Eye (tissue), 1 donor: ENCODE results near the gene SNAPIN.
A peak's percentile ranks its signal among the peaks of the same experiment; 100 is the strongest.
"Not testable (repeated sequence)": the region's sequence is repeated elsewhere in the genome, so short reads cannot be mapped to it uniquely, and the experiment has no call there.

ENCODE experiments used
- DNase-seq: peaks from one replicate; pipeline ENCODE4 v3.0.0-alpha.2; 2015

The SNAPIN gene

DNA sequence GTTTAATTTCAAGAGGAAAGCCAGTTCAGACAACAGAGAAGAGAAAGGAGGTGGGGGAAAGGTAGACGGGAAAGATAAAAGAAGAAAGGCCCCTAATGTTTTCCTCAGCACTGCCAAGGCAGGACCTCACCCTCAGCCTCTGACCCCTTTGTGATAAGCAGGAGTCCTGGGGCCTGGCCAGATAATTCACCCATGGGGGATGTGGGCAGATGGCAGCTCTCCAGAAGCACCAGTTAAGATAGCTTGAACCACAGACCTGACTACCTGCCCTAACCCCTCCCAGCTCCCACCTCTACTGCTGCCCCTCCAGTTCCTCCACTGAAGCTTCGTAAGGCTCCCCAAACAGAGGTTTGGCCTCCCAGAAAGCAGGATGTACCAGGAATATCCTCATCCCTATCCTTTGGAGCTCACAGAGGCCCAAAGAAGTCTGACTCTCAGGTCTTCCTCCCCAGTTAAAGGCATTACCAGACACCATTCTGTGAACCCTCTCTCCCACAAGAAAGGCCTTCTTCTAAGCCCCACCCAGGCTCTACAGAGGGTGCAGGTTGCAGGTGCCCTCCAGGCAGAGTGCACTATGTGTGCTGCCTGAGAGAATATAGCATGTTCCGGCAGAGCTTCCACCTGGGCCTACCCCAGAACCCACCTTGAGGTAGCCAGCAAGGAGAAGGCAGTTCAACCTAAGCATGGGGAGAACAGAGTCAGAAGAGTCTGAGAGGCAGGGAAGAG is 9.2 kb upstream of the SNAPIN start:
- DNase-seq, result no peak

DNA sequence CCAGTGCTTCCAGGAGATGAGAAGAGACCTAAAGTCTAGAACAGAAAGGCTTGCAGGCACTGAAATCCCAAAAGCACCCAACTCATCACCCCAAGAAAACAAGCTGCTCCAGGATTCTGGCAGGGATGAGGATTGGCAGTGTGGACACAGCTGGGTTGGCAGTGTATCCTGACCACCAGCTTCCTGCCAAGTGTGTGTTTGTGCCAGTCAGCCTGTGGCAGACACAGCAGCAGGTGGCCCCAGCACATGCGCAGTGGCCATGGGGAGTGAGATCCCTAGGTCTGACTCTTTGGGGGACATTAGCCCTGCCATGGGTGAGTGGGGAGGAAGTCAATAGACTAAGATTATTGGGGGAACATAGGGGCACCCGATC is 8.7 kb upstream of the SNAPIN start:
- no peak for DNase-seq

DNA sequence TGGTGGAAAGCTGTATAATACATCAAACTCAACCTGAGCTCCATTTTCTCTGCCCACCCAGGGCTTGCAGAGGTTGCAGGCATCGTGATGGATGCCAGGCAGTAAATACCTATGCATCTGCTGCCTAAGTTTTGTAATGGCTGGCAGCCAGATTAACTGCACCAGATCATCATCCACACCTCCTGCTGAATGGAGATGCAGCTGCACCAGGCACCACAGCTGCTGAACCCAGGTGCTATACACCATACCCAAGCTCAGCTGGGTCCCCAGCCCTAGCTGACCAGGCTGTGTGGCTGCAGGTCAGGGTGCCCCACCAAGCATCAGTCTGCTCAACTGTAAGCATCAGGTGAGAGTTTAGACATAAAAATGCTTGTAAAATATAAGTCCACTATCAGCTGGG is 6.7 kb upstream of the SNAPIN start:
- DNase-seq, result no peak

DNA sequence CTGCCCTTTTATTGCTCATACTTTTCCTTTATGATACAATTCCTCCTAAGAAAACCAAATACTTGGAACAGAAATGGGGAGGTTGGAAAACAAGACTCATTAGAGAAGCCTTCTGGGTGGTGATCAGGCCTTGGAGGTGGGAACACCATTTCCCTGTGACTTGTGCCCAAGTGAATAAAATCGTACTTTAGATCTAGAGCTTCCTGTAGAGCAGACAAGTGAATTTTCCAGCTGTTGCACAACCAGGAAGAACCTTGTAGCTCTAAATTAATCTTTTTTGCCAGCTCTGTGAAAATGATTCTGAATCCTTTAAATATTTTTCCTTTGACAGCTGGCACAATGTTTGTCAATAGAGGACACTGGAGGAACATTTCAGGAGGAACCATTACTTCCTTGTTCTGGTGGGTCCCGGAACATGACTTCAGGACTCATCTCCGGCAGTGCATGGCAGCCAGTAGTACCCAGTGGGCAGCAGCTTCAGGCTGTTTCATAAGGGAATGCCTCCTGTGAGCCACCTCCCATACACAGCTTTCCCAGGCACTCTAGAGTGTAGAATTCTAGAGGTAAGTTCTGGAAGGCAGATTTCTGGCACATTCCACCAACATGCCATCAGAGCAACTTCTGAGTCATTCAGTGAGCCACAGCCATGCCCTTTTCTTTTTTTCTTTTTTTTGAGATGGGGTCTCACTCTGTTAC is 5.5 kb upstream of the SNAPIN start:
- no peak for DNase-seq

DNA sequence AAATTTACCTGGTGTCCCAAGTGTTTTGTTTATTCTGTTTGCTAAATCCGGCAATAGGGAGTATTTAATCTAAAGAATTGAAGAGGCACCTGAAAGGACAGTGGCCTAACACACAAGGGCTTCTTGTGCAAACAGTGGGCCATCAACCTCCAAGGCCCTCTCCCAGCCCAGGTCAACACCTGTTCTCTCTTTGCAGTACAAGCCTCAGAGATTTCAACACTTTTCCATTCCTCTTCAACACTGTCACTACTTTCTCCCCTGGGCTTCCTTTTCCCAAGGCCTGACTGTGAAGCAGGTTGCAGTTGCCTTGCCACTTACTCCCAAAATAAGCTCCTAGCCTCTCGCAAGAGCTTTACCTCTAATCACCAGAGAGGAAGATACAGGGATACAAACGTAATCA is 3.2 kb upstream of the SNAPIN start:
- DNase-seq, result no peak

DNA sequence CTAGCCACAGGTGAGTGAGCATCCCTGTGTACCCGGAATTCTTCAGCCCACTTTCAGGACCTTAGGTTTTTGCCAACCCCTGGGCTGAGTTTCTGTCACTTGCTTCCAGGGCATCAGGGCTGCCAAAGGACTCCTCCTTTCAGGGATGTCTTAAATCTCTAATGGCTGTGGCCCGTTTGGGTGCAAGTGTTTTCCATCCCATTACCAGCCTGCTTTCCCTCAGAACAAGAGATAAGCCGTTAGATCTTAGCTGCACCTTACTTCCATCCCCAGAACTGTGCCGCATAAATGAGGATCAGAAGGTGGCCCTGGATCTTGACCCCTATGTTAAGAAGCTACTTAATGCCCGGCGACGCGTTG is 652 bp downstream of the SNAPIN start:
- DNase-seq, result no peak

DNA sequence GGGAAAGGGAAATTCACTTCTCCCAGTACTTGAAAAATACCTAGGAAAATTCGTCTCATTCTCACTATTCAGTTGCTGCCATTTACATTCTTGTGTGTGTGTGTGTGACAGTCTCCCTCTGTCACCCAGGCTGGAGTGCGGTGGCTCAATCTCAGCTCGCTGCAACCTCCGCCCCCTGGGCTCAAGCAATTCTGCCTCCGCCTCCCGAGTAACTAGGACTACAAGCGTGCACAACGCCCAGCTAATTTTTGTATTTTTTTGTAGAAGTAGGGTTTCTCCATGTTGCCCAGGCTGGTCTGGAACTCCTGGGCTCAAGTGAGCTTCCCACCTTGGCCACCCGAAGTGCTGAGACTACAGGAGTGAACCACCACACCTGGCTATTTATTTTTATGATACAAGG is 1.2 kb downstream of the SNAPIN start:
- DNase-seq, result no peak

DNA sequence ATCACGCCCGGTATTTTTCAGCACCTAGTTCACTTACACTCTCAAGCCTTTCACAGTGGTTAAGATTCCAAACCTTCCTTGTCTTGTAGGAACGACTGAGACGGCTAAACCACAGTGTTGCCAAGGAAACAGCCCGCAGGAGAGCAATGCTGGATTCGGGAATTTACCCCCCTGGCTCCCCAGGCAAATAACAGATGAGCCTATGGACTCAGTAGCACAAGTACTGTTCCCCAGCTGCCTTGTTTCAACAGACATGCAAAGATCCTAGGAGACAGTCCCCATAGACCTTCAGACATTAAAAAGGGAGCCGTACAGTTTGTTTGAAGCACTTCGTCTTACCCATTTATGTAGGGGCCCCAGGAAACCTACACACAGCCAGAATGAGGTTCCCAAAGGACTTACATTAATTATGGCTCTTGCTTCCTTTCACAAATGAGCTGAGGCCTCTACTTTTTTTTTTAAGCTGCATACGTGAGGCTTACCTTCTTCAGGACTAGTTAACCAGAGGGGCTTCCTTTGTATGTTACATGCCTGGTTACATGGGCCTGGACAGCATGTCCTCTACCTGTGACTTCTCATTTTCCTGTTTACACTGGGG is 2.7 kb downstream of the SNAPIN start:
- no peak for DNase-seq

DNA sequence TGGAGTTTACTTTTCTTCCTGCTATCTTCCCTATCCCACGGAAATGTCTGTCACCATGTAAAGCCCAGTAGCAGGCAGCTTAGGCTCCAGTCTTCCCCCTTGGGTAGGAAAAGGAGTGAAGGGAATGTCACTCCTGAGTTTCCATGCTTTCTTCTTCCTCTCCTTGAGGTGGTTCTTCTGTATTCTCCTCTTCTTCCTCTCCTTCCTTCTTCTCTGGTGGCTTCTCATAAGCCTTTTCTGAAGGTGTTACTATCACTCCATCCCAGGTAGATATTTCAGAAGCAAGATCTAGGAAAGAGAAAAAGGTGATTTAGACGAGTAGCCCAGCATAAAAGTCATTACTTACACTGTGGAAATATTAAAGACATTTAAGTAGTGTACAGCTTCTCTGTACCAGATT is 3.8 kb downstream of the SNAPIN start:
- no peak for DNase-seq

DNA sequence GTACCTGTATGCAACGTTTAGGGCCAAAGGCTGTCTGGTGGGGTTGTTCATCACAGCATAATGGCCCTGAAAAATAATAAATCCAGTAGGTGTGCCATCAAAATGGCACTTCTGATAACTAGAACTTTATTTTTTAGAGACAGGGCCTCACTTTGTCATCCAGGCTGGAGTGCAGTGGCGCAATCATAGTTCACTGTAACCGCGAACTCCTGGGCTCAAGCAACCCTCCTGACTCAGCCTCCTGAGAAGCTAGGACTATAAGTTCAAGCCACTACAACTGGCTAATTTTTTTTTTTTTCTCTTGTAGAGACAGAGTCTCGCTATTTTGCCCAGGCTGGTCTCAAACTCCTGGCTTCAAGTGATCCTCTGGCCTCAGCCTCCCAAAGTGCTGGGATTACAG is 4.7 kb downstream of the SNAPIN start:
- no peak for DNase-seq

DNA sequence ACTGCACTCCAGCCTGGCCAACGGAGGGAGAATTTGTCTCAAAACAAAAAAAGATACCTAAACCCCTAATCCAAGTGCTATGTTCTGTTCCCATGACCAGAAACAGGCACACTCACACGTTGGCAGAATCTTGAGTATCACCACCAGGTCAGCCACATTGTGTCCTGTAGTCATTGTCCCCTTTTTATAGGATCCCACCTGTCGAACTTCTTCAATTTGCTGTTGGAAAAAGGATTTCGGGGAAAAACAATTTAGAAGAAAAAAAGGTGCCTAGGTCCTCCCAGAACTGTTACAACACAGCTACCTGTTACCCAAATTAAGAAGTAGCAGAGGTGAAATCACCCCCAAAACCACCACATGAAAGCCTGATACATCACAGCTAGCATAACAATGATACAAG is 8.9 kb downstream of the SNAPIN start:
- no peak for DNase-seq

DNA sequence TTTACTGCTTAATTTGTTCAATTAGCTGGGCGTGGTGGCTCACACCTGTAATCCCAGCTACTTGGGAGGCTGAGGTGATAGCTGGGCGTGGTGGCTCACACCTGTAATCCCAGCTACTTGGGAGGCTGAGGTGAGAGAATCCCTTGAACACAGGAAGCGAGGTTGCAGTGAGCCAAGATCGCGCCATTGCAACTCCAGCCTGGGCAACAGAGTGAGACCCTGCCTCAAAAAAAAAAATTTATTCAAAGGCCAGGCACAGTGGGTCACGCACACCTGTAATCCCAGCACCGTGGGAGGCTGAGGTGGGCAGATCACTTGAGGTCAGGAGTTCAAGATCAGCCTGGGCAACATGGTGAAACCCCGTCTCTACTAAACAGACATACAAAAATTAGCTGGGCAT is 10.2 kb downstream of the SNAPIN start:
- not testable (repeated sequence) for DNase-seq

DNA sequence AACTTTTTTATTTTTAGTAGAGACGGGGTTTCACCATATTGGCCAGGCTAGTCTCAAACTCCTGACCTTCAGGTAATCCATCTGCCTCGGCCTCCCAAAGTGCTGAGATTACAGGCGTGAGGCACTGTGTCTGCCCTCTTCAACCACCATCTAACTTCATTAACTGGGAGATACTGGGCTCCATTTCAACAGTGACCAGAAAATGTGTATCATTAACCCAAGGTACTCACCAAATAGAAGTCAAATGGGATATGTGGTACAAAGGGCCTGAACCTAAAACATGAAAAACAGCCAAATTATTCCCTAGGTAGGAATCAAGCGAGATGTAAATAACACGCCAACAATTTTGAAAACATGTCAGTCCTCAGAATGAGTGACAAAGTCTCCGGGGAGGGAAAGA is 11.1 kb downstream of the SNAPIN start:
- no peak for DNase-seq

DNA sequence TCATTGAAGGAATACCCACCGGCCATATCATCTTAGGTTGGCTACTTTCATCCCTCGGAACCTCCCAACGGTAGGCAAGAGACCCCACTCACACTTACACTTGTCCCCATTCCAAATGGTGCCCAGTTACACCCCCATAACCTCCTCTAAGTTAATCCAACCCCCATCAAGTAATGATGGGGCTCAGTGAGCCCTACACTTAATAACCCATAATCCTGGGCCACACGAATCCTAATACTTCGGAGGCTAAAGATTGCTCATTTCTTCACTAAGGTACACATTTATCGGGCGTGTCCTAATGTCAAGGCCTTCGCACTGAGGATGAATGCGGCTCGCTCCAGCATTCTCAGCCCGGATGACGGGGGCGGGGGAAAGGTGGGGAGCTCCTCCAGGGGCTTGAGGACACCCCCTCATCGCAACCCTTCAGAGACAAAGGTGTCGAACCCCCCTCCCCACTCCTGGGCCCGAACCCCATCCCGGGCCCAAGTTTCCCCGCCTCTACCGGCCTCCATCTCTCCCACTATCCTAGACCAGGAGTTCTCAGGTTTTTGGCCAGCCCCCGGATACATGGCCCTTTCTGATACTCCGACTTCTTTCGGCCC is 11.9 kb downstream of the SNAPIN start:
- DNase-seq, result no peak

DNA sequence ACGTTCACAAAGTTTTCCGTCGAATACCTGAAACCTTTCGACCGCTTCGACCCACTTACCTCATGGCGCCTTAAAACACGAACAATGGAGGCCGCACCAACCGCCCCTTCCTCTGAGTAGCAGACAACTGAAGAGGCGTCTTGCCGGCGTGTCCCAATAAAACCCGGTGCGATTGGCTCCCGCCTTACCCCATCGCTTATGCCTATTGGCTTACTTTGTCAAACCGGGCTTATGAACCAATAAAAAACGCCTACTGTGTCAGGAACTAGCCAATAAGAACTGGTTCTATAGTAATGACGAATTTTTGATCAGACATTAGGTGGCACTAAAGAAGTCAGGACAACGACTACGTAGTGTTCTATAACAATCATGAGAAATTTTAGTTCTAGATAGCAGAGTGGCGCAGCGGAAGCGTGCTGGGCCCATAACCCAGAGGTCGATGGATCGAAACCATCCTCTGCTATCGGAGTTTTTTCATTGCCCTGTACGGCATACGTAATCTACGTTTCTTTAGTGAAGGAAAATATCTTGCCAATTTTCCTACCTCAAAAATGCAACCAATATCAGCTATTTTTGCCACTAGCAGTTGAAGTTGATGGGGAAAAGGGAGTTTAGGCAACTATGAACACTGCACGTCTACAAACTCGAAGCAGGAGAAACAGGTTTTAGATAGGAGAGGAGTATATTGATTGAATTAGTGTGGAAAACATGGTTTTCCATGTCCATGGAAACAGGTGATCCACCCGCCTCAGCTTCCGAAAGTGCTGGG is 12.5 kb downstream of the SNAPIN start, which contains the start of gene ILF2:
ILF2 (minus strand) TSS at position 135 of the 769 bp plus-strand sequence; CDS start at position 64, 71 bp downstream.
- DNase-seq, result peak; percentile 100

DNA sequence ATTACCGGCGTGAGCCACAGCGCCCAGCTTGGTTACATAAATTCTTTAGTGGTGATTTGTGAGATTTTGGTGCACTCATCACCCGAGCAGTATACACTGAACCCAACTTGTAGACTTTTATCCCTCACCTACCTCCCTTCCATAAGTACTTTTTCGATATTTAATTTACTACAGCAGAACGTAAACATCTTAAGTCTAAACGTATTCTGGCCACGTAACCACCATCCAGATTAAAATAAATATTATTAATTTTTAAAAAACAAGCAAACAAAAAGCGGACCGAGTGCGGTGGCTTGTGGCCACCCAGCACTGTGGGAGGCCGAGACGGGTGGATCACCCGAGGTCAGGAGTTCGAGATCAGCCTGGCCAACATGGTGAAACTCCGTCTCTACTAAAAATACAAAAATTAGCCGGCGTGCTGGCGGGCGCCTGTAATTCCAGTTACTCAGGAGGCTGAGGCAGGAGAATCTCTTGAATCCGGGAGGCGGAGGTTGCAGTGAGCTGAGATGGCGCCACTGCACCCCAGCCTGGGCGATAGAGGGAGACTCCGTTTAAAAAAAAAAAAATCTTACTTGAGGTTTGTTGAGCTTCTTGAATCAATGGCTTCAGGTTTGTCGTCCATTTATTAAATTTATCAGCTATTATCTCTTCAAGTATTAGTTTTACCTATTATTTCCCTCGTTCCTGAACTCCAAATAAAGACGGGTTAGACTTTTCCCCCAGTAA is 13.3 kb downstream of the SNAPIN start:
- DNase-seq, result not testable (repeated sequence)

DNA sequence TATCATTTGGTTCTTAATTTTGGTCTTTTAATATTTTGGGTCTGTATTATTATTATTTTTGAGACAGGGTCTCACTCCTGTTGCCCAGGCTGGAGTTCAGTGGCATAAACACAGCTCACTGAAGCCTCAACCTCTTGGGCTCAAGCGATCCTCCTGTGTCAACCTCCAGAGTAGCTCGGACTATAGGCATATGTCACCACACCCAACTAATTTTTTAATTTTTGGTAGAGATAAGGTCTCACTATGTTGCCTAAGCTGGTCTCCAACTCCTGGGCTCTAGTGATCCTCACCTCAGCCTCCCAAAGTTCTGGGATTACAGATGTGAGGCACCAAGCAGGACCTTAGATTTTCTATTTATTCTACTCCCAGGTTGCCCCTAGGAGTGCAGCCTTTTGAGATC is 15.0 kb downstream of the SNAPIN start:
- DNase-seq, result no peak

DNA sequence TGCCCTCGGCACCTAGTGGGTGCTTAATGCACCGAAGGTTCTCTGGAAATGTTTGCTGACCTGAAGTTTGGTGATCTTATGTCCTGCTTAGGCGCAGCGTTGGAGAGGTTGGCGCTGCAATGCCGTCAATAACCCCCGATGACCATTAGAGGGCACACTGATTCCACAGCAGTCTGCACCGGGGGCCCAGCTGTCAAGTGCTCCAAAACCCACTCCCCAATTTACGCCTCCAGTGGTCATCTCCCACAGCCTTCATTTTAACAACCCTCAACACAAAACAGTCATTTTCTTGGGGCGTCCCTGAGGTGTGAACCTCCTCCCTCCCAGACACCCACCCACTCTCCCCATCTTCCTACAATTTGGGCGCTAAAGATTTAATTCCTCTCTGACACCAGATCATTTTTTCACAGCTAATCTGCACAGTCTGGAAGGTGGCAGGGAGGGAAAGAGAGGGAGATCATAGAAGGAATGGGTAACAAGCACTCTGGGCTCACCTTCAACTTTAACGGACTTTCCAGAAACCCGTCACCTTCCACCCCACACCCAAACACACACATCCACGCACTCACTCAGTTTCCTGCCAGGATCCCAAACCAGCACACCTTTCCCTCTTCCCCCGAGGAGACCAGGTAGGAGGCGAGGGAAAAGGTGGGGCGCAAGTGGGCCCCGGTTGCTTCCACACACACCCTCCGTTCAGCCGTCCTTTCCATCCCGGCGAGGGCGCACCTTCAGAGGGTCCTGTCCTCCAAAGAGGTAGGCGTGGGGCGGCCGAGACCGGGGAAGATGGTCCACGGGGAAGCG is 19.4 kb downstream of the SNAPIN start:
- DNase-seq, result peak; percentile 85

DNA sequence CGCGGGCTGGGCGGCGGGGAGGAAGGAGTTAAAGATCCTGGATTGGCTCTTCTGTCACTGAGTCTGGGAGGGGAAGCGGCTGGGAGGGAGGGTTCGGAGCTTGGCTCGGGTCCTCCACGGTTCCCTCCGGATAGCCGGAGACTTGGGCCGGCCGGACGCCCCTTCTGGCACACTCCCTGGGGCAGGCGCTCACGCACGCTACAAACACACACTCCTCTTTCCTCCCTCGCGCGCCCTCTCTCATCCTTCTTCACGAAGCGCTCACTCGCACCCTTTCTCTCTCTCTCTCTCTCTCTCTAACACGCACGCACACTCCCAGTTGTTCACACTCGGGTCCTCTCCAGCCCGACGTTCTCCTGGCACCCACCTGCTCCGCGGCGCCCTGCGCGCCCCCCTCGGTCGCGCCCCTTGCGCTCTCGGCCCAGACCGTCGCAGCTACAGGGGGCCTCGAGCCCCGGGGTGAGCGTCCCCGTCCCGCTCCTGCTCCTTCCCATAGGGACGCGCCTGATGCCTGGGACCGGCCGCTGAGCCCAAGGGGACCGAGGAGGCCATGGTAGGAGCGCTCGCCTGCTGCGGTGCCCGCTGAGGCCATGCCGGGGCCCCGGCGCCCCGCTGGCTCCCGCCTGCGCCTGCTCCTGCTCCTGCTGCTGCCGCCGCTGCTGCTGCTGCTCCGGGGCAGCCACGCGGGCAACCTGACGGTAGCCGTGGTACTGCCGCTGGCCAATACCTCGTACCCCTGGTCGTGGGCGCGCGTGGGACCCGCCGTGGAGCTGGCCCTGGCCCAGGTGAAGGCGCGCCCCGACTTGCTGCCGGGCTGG is 20.2 kb downstream of the SNAPIN start, which contains the start of gene NPR1:
NPR1 (plus strand) TSS at position 170 of the 818 bp plus-strand sequence; CDS start at position 591, 421 bp downstream.
- DNase-seq, result peak; percentile 70

DNA sequence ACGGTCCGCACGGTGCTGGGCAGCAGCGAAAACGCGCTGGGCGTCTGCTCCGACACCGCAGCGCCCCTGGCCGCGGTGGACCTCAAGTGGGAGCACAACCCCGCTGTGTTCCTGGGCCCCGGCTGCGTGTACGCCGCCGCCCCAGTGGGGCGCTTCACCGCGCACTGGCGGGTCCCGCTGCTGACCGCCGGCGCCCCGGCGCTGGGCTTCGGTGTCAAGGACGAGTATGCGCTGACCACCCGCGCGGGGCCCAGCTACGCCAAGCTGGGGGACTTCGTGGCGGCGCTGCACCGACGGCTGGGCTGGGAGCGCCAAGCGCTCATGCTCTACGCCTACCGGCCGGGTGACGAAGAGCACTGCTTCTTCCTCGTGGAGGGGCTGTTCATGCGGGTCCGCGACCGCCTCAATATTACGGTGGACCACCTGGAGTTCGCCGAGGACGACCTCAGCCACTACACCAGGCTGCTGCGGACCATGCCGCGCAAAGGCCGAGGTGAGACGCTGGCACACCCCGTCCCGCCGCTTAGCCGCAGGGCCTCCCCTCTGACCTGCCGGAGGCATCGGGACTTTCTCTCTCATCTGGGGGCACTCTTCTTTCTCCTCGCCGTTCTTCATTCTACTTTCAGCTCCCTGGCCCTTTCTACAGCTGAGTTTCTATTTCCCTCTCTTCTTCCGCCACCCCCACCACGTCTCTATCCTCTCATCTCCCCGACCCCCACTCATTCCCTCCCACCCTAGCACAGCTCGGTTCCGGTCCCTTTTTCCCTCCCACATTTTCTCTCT is 21.0 kb downstream of the SNAPIN start:
- DNase-seq, result peak; percentile 66
